OCI-LY3 (cell line): ENCODE measurements around the gene STIL.

Experiments
- EZH2phosphoT487 ChIP-seq: fragments of 200-600 bp; shearing (Covaris generic); IDR thresholded peaks from 2 replicates; pipeline ENCODE4 v1.6.1; 2018; ENCODE audit warnings: antibody characterized with exemption, mixed run types, low read depth
- TF ChIP-seq, protein P1 (sequence below): fragments of 200-600, 300-600 bp; sonication (generic); IDR thresholded peaks from 2 replicates; pipeline ENCODE4 v1.5.1; 2014; ENCODE audit warnings: antibody characterized with exemption, low read length, low read depth

DNA sequence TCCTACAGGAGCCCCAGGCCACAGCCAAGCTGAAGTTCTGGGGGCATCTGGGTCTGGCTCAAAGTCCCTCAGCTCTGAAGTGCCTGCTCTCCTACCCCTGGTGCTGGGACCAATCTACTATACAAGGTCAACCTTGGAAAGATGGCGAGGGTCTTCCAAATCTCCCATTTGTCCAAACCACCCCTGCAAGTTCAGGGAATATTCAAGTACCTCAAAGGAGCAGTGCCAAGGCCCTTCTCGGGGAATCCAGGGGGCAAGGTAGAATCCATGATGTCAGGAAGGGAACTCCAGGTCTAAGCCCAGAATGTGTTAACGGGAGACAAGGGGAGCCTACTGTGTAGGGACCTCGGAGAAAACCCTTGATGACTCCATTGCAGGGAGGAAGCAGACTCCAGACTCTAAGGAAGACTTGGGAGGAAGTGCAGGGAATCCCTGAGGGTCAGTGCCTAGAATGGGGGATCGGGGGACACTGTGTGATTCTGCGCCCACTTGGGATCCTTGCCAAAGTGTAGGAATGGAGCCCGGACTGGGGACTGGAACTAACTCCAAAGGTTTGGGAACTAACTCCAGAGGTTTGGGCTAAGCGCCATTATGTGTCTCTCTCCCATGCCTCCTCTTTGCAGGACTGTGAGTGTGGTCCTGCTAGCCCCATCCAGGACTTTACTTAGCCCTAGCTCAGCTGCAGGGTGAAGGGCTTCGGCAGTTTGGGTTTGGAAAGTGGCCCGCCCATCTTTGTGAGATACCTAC is 90.6 kb downstream of the STIL start:
- TF ChIP-seq, protein P1, sequence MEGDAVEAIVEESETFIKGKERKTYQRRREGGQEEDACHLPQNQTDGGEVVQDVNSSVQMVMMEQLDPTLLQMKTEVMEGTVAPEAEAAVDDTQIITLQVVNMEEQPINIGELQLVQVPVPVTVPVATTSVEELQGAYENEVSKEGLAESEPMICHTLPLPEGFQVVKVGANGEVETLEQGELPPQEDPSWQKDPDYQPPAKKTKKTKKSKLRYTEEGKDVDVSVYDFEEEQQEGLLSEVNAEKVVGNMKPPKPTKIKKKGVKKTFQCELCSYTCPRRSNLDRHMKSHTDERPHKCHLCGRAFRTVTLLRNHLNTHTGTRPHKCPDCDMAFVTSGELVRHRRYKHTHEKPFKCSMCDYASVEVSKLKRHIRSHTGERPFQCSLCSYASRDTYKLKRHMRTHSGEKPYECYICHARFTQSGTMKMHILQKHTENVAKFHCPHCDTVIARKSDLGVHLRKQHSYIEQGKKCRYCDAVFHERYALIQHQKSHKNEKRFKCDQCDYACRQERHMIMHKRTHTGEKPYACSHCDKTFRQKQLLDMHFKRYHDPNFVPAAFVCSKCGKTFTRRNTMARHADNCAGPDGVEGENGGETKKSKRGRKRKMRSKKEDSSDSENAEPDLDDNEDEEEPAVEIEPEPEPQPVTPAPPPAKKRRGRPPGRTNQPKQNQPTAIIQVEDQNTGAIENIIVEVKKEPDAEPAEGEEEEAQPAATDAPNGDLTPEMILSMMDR = no peak
- TF ChIP-seq EZH2phosphoT487 = no peak
